ENCODE data around the gene EDN2.

DNA sequence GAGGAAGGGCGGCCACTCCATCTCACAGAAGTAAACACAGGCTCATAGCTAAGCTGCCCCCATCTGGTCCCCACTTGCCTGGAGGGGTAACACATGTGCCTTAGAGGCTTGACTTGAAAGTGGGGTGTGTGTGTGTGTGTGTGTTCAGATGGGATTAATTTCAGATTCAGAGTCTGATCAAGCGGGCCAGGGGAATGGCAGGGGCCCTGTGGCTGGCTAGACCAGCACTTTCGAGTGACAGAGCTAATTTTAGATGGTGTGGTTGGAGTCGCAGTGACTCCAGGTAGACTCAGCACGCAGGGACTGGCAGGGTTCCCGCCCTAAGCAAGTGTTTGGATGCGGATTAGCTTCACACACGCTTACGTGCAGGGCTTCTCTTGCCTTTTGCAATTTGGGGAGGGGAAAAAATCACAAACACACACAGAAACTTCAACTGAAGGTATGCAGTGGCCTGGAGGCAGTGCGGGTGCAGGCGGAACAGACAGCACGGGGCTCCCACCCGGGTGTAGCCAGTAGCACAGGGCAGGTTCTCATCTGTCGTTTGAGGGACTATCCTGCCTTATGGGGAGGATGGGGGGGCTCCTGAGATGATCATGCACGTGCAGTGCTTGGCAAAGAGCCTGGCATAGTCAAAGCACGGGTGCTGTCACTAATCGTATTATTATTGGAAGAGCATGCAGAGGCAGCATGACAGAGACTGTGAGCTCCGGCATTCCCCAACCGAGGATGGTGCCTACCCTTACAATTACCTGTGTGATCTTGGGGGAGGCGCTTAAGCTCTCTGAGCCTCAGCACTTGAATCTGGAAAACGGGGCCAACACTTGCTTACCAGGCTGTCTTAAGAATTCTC, 1.3 kb downstream of the EDN2 start:
- TF ChIP-seq, protein P1, sequence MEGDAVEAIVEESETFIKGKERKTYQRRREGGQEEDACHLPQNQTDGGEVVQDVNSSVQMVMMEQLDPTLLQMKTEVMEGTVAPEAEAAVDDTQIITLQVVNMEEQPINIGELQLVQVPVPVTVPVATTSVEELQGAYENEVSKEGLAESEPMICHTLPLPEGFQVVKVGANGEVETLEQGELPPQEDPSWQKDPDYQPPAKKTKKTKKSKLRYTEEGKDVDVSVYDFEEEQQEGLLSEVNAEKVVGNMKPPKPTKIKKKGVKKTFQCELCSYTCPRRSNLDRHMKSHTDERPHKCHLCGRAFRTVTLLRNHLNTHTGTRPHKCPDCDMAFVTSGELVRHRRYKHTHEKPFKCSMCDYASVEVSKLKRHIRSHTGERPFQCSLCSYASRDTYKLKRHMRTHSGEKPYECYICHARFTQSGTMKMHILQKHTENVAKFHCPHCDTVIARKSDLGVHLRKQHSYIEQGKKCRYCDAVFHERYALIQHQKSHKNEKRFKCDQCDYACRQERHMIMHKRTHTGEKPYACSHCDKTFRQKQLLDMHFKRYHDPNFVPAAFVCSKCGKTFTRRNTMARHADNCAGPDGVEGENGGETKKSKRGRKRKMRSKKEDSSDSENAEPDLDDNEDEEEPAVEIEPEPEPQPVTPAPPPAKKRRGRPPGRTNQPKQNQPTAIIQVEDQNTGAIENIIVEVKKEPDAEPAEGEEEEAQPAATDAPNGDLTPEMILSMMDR (IDR thresholded peaks at IDR 0.05), result no peak
- no peak for TF ChIP-seq EZH2 (IDR thresholded peaks at IDR 0.05; ENCODE audit: borderline replicate concordance, insufficient read depth, low read depth, low read length, poor library complexity, severe bottlenecking)

Measured in B cell (primary cell).